GM12878 (cell line): ENCODE results near the gene SMG6. TPM values are rescaled to one million over a fixed set of nuclear protein-coding genes. Genes with fewer than 3 reads are reported as not detected.
A peak's percentile ranks its signal among the peaks of the same experiment; 100 is the strongest.

Experiments used
- BMI1 ChIP-seq: fragments of 450-650 bp; IDR thresholded peaks from 2 replicates; pipeline ENCODE4 v1.6.1; 2016; ENCODE audit warnings: mild to moderate bottlenecking, moderate library complexity, borderline replicate concordance
- CBFB ChIP-seq: IDR thresholded peaks from 2 replicates; pipeline ENCODE4 v1.6.1; 2016; ENCODE audit warnings: antibody characterized with exemption, low read depth
- DPF2 ChIP-seq: fragments of 450-650 bp; IDR thresholded peaks from 2 replicates; pipeline ENCODE4 v1.6.1; 2017; ENCODE audit warnings: mild to moderate bottlenecking
- ETV6 ChIP-seq, 2 experiments: fragments of 450-650 bp in 1 of 2; IDR thresholded peaks in 1 of 2; conservative IDR thresholded peaks in 1 of 2; 2 replicates each; pipeline ENCODE4 v1.6.1; 2014; ENCODE audit warnings: antibody characterized with exemption in 1 of 2, borderline replicate concordance in 1 of 2, low read depth in 1 of 2, mild to moderate bottlenecking in 1 of 2, moderate library complexity in 1 of 2
- FOXM1 ChIP-seq: IDR thresholded peaks from 2 replicates; pipeline ENCODE4 v1.6.1; 2012; ENCODE audit warnings: low read depth, mild to moderate bottlenecking, inconsistent platforms, low read length, moderate library complexity
- HDAC2 ChIP-seq: fragments of 200-600 bp; sonication (generic); IDR thresholded peaks from 2 replicates; pipeline ENCODE4 v1.6.1; 2017
- JUNB ChIP-seq: IDR thresholded peaks from 2 replicates; pipeline ENCODE4 v1.6.1; 2016; ENCODE audit warnings: antibody characterized with exemption, mild to moderate bottlenecking
- MTA2 ChIP-seq: fragments of 450-650 bp; IDR thresholded peaks from 2 replicates; pipeline ENCODE4 v1.6.1; 2016; ENCODE audit warnings: low read depth, mild to moderate bottlenecking, moderate library complexity
- MTA3 ChIP-seq: IDR thresholded peaks from 2 replicates; pipeline ENCODE4 v1.6.1; 2012; ENCODE audit warnings: low read length, inconsistent platforms, borderline replicate concordance
- NBN ChIP-seq: fragments of 450-650 bp; IDR thresholded peaks from 2 replicates; pipeline ENCODE4 v1.6.1; 2016
- NFYB ChIP-seq: IDR thresholded peaks from 2 replicates; pipeline ENCODE4 v1.6.1; 2011; ENCODE audit warnings: low read depth, mild to moderate bottlenecking, low read length, improper control_type of control experiment, moderate library complexity; ENCODE audit not compliant: insufficient read depth
- POLR2A ChIP-seq: IDR thresholded peaks from 2 replicates; pipeline ENCODE4 v1.6.1; 2011; ENCODE audit warnings: low read depth, mild to moderate bottlenecking, low read length
- SREBF2 ChIP-seq: IDR thresholded peaks from 2 replicates; pipeline ENCODE4 v1.6.1; 2012; ENCODE audit warnings: mild to moderate bottlenecking, low read length
- TAF1 ChIP-seq: IDR thresholded peaks from 2 replicates; pipeline ENCODE4 v1.6.1; 2011; ENCODE audit warnings: mild to moderate bottlenecking, low read depth, low read length, borderline replicate concordance
- TBL1XR1 ChIP-seq: IDR thresholded peaks from 2 replicates; pipeline ENCODE4 v1.6.1; 2012; ENCODE audit warnings: low read depth, low read length, improper control_type of control experiment
- TCF12 ChIP-seq: IDR thresholded peaks from 2 replicates; pipeline ENCODE4 v1.6.1; 2011; ENCODE audit warnings: low read depth, mild to moderate bottlenecking, low read length
- TCF3 ChIP-seq: IDR thresholded peaks from 2 replicates; pipeline ENCODE4 v1.6.1; 2012; ENCODE audit warnings: low read depth, mild to moderate bottlenecking, low read length, borderline replicate concordance; ENCODE audit not compliant: insufficient read depth
- ZNF274 ChIP-seq: IDR thresholded peaks from one replicate; pipeline ENCODE4 v1.8.0; 2011; ENCODE audit not compliant: insufficient read length, insufficient read depth
- ZNF592 ChIP-seq: fragments of 450-650 bp; IDR thresholded peaks from 2 replicates; pipeline ENCODE4 v1.6.1; 2017; ENCODE audit warnings: mild to moderate bottlenecking, moderate library complexity
- ZZZ3 ChIP-seq: IDR thresholded peaks from 2 replicates; pipeline ENCODE4 v1.6.1; 2011; ENCODE audit warnings: low read depth; ENCODE audit not compliant: control insufficient read depth, insufficient read length
- polyA plus RNA-seq, 11 experiments: library from polyadenylated mRNA; depleted of rRNA in 4 of 11; unstranded in 6 of 11; stranded (reverse) in 5 of 11; fragments of >200 nt; fragmentation: Nextera tagmentation in 4 of 11; fragmentation: Illumina TruSeq in 1 of 11; extraction: Ambion mirVana in 4 of 11; extraction: Trizol in 1 of 11; gene quantifications; 1 replicate in 1 of 11; 2 replicates in 10 of 11; pipeline versions ENCODE4 v1.2.1 to v1.2.3, GENCODE V29; 2011 to 2016; ENCODE audit warnings: inconsistent platforms in 2 of 11, missing spikeins in 2 of 11, low read depth in 1 of 11
- total RNA-seq, 4 experiments: library from RNA; depleted of rRNA in 3 of 4; stranded (reverse); fragments of >200 nt in 3 of 4; fragmentation: Illumina TruSeq in 1 of 4; extraction: Trizol in 1 of 4; gene quantifications; 2 replicates each; pipeline versions ENCODE4 v1.2.1 to v1.2.3, GENCODE V29; 2013 to 2021
- TF ChIP-seq, protein P1 (sequence below): fragments of 450-650 bp; IDR thresholded peaks from 2 replicates; pipeline ENCODE4 v1.6.1; 2017; ENCODE audit warnings: mild to moderate bottlenecking, low read depth, inconsistent platforms; ENCODE audit not compliant: poor library complexity, severe bottlenecking
- TF ChIP-seq, protein P2 (sequence below): IDR thresholded peaks from 2 replicates; pipeline ENCODE4 v1.6.1; 2011; ENCODE audit warnings: mild to moderate bottlenecking, low read depth, low read length, moderate library complexity; ENCODE audit not compliant: insufficient replicate concordance
- TF ChIP-seq, protein P3 (sequence below): fragments of 450-650 bp; IDR thresholded peaks from 2 replicates; pipeline ENCODE4 v1.6.1; 2016; ENCODE audit warnings: mild to moderate bottlenecking

The SMG6 gene
- total and polyA plus RNA-seq, 10 of the 15 experiments (the other 5 are each of a cell fraction or from before 2014, with no cell fraction given): 0.58 to 28.7 (median 15.7) TPM

DNA sequence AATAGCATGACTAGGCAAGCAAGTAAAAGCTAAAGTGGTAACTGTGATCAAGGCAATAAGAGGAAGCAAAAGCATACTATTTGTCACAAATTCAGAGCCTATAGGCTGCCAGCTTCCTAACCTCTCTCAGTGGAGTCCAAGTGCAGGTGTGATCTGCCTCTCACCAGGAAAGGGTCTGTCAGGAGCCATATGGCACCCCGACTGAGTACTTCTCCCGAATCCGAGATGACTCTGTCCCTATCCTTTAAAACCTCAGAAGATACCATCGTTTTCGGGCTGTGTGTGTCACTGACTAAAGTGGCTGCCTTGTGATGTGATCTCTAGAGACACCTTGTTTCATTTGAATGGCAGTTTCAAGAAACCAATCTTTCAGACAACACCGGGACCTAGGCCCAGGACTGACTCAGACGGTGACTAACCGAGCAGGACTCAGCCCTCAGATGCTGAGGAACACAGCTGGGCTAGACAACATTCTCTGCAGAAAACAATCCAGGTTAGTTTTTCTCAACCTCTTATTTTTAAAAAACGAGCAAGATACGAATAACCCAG is 63.6 kb downstream of the SMG6 start (continued):
- TF ChIP-seq TAF1: peak; percentile 22; the same call in 1 of the 2 replicates
- TF ChIP-seq TCF12: 0 out of 2 replicates have a peak, but pooled peaks have one; percentile 49
- TF ChIP-seq, protein P1, sequence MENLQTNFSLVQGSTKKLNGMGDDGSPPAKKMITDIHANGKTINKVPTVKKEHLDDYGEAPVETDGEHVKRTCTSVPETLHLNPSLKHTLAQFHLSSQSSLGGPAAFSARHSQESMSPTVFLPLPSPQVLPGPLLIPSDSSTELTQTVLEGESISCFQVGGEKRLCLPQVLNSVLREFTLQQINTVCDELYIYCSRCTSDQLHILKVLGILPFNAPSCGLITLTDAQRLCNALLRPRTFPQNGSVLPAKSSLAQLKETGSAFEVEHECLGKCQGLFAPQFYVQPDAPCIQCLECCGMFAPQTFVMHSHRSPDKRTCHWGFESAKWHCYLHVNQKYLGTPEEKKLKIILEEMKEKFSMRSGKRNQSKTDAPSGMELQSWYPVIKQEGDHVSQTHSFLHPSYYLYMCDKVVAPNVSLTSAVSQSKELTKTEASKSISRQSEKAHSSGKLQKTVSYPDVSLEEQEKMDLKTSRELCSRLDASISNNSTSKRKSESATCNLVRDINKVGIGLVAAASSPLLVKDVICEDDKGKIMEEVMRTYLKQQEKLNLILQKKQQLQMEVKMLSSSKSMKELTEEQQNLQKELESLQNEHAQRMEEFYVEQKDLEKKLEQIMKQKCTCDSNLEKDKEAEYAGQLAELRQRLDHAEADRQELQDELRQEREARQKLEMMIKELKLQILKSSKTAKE: peak; percentile 77
- peak; percentile 72 for TF ChIP-seq POLR2A
- peak; percentile 9; the same call in 1 of the 2 replicates for TF ChIP-seq TCF3
- no peak for TF ChIP-seq ZZZ3
- TF ChIP-seq ETV6 (conservative IDR thresholded peaks at IDR 0.05 in 1 of 2, IDR thresholded peaks at IDR 0.05 in 1 of 2; ENCODE audit: borderline replicate concordance in 1 of 2, low read depth in 1 of 2): no peak; a peak in 1 of 4 replicates
- TF ChIP-seq SREBF2: no peak
- TF ChIP-seq ZNF274: no peak
- peak; percentile 41; the same call in 1 of the 2 replicates for TF ChIP-seq TBL1XR1
- TF ChIP-seq MTA2: peak; percentile 48
- peak; percentile 47; the same call in 1 of the 2 replicates for TF ChIP-seq NFYB
- TF ChIP-seq BMI1: no peak
- peak; percentile 31 for TF ChIP-seq DPF2
- peak; percentile 57; the same call in 1 of the 2 replicates for TF ChIP-seq JUNB
- peak; percentile 66; the same call in 1 of the 2 replicates for TF ChIP-seq NBN
- no peak for TF ChIP-seq HDAC2
- 0 out of 2 replicates have a peak, but pooled peaks have one; percentile 15 for TF ChIP-seq MTA3
- TF ChIP-seq, protein P2, sequence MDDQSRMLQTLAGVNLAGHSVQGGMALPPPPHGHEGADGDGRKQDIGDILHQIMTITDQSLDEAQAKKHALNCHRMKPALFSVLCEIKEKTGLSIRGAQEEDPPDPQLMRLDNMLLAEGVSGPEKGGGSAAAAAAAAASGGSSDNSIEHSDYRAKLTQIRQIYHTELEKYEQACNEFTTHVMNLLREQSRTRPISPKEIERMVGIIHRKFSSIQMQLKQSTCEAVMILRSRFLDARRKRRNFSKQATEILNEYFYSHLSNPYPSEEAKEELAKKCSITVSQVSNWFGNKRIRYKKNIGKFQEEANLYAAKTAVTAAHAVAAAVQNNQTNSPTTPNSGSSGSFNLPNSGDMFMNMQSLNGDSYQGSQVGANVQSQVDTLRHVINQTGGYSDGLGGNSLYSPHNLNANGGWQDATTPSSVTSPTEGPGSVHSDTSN: peak; percentile 47
- TF ChIP-seq FOXM1: no peak
- TF ChIP-seq ZNF592: peak; percentile 65; the same call in 1 of the 2 replicates
- TF ChIP-seq, protein P3, sequence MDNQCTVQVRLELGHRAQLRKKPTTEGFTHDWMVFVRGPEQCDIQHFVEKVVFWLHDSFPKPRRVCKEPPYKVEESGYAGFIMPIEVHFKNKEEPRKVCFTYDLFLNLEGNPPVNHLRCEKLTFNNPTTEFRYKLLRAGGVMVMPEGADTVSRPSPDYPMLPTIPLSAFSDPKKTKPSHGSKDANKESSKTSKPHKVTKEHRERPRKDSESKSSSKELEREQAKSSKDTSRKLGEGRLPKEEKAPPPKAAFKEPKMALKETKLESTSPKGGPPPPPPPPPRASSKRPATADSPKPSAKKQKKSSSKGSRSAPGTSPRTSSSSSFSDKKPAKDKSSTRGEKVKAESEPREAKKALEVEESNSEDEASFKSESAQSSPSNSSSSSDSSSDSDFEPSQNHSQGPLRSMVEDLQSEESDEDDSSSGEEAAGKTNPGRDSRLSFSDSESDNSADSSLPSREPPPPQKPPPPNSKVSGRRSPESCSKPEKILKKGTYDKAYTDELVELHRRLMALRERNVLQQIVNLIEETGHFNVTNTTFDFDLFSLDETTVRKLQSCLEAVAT: peak; percentile 79
- TF ChIP-seq CBFB: peak; percentile 61; the same call in 1 of the 2 replicates
